HFF-Myc (cell line): ENCODE results near the gene GNAO1.

Experiments
- DNase-seq: peaks from one replicate; pipeline ENCODE4 v3.0.0-alpha.2; 2011; ENCODE audit warnings: low read depth; ENCODE audit errors: extremely low read depth
- H3K4me3 ChIP-seq: replicated peaks from 2 replicates; pipeline ENCODE4 v1.5.1; 2011; ENCODE audit warnings: low read depth, mild to moderate bottlenecking, control low read depth, low read length
- CTCF ChIP-seq: IDR thresholded peaks from 2 replicates; pipeline ENCODE4 v1.5.1; 2012; ENCODE audit warnings: mild to moderate bottlenecking, low read depth, low read length, control low read depth; ENCODE audit errors: missing control alignments

Gene GNAO1

GRCh38 chr16:56197192-56197992, 6.1 kb downstream of the GNAO1 start:
- H3K4me3 ChIP-seq: no peak overlapping the region
- no peak for DNase-seq
- TF ChIP-seq CTCF: no peak

- DNase-seq: no peak
- H3K4me3 ChIP-seq: no peak overlapping the region
- TF ChIP-seq CTCF: no peak
Measured at GRCh38 chr16:56198006-56198754, 6.9 kb downstream of the GNAO1 start.

GRCh38 chr16:56198755-56199114, 7.4 kb downstream of the GNAO1 start:
- no peak overlapping the region for H3K4me3 ChIP-seq
- no peak for TF ChIP-seq CTCF
- no peak for DNase-seq

- DNase-seq: no peak
- TF ChIP-seq CTCF: no peak
- H3K4me3 ChIP-seq: no peak overlapping the region
Measured at GRCh38 chr16:56199164-56199563, 7.9 kb downstream of the GNAO1 start.

- DNase-seq: no peak
- TF ChIP-seq CTCF: no peak
- H3K4me3 ChIP-seq: no peak overlapping the region
Measured at GRCh38 chr16:56201030-56201429, 9.7 kb downstream of the GNAO1 start.

- TF ChIP-seq CTCF: no peak
- DNase-seq: no peak
- H3K4me3 ChIP-seq: no peak overlapping the region
Measured at GRCh38 chr16:56202036-56202435, 10.7 kb downstream of the GNAO1 start.
